CD8-positive, alpha-beta memory T cell (primary cell): ENCODE data around the gene SMIM22. TPM values are rescaled to one million over a fixed set of nuclear protein-coding genes. Genes with fewer than 3 reads are reported as not detected.
A peak's percentile ranks its signal among the peaks of the same experiment; 100 is the strongest.

Experiments
- CTCF ChIA-PET: fragments of 350-600 bp; sonication (Branson Sonifier 250); formaldehyde crosslinking; loops from one replicate; lab custom pipeline; 2021; ENCODE audit warnings: antibody characterized with exemption; lab: Charles Lee
- POLR2A ChIA-PET: fragments of 350-600 bp; sonication (Branson Sonifier 250); formaldehyde crosslinking; loops from one replicate; lab custom pipeline; 2021; ENCODE audit warnings: antibody characterized with exemption; lab: Charles Lee
- DNase-seq, 5 donors: peaks; one replicate each; pipeline versions ENCODE4 v3.0.0 to v3.0.0-alpha.2; 2020 to 2022; ENCODE audit warnings: mixed read lengths in 1 of 5
- H3K27ac ChIP-seq: one replicate; pipeline ENCODE4 v1.7.0; 2013; ENCODE audit warnings: low read depth, mild to moderate bottlenecking, low read length, moderate library complexity
- H3K27me3 ChIP-seq: 2 replicates; pipeline ENCODE4 v1.7.0; 2013; ENCODE audit warnings: low read length, mild to moderate bottlenecking; ENCODE audit not compliant: insufficient read depth, poor library complexity, severe bottlenecking
- H3K36me3 ChIP-seq: 2 replicates; pipeline ENCODE4 v1.7.0; 2013; ENCODE audit warnings: mild to moderate bottlenecking, low read length, moderate library complexity; ENCODE audit not compliant: insufficient read depth
- H3K4me1 ChIP-seq: 2 replicates; pipeline ENCODE4 v1.7.0; 2013; ENCODE audit warnings: mild to moderate bottlenecking, low read length, moderate library complexity; ENCODE audit not compliant: insufficient read depth
- H3K4me3 ChIP-seq: 2 replicates; pipeline ENCODE4 v1.7.0; 2013; ENCODE audit warnings: mild to moderate bottlenecking, low read length
- H3K9me3 ChIP-seq: 2 replicates; pipeline ENCODE4 v1.7.0; 2013; ENCODE audit warnings: mild to moderate bottlenecking, low read length
- H3K27ac Mint-ChIP-seq, 8 donors: one replicate each; pipeline ENCODE4 v1.8.0; 2020 to 2021; ENCODE audit warnings: mixed read lengths in 8 of 8, mild to moderate bottlenecking in 6 of 8, inconsistent platforms in 3 of 8, moderate library complexity in 3 of 8
- H3K27me3 Mint-ChIP-seq, 2 donors: one replicate each; pipeline ENCODE4 v1.8.0; 2020 to 2021; ENCODE audit warnings: mixed read lengths in 2 of 2, mild to moderate bottlenecking in 1 of 2, moderate library complexity in 1 of 2
- H3K36me3 Mint-ChIP-seq, 3 donors: one replicate each; pipeline ENCODE4 v1.8.0; 2020 to 2021; ENCODE audit warnings: mixed read lengths in 3 of 3, inconsistent platforms in 1 of 3, mild to moderate bottlenecking in 1 of 3
- H3K4me1 Mint-ChIP-seq, 3 donors: one replicate each; pipeline ENCODE4 v1.8.0; 2020 to 2021; ENCODE audit warnings: mixed read lengths in 3 of 3, inconsistent platforms in 1 of 3, mild to moderate bottlenecking in 1 of 3
- H3K4me3 Mint-ChIP-seq, 7 donors: one replicate each; pipeline ENCODE4 v1.8.0; 2020 to 2021; ENCODE audit warnings: mixed read lengths in 7 of 7, mild to moderate bottlenecking in 6 of 7, moderate library complexity in 4 of 7, inconsistent platforms in 2 of 7
- H3K9me3 Mint-ChIP-seq, 5 donors: one replicate each; pipeline ENCODE4 v1.8.0; 2020 to 2022; ENCODE audit warnings: mixed read lengths in 5 of 5, mild to moderate bottlenecking in 3 of 5, moderate library complexity in 2 of 5, inconsistent platforms in 1 of 5
- polyA plus RNA-seq: library from polyadenylated mRNA; unstranded; fragments of 300-500 nt; fragmentation: Illumina TruSeq; gene quantifications from one replicate; pipeline ENCODE4 v1.2.3, GENCODE V29; 2021
- total RNA-seq, 2 experiments: library from RNA; stranded (reverse); gene quantifications; one replicate each; pipeline ENCODE4 v1.2.3, GENCODE V29; 2021

Gene SMIM22
- total and polyA plus RNA-seq, 3 experiments from 2014 or later, result not detected

GRCh38 chr16:4772351-4772750 lies 22.8 kb upstream of the SMIM22 start:
- peaks cover 0 to 1% of the 10 kb centered on the region in 2 donors for H3K27me3 Mint-ChIP-seq
- POLR2A ChIA-PET, result no interaction called here
- Histone ChIP-seq H3K36me3 (no peaks in the 10 kb centered on the region), H3K27ac (no peak overlapping the region), H3K4me3 (no peak overlapping the region), H3K27me3 (no peaks in the 10 kb centered on the region), H3K4me1 (peaks cover 9% of the 10 kb centered on the region), H3K9me3 (no peaks in the 10 kb centered on the region)
- no peaks in the 10 kb centered on the region for H3K9me3 Mint-ChIP-seq
- DNase-seq, result no peak
- CTCF ChIA-PET, result interaction anchor here (1.2 kb wide), 1 partner anchor 37 kb away, joined by 4 read pairs; no protein-coding TSS in a partner anchor
- no peak overlapping the region for H3K27ac Mint-ChIP-seq
- H3K4me3 Mint-ChIP-seq, result no peak overlapping the region
- H3K36me3 Mint-ChIP-seq, result peaks cover 0 to 3% (median 0%) of the 10 kb centered on the region in 3 donors
- H3K4me1 Mint-ChIP-seq, result peaks cover 13 to 23% (median 22%) of the 10 kb centered on the region in 3 donors

DNA sequence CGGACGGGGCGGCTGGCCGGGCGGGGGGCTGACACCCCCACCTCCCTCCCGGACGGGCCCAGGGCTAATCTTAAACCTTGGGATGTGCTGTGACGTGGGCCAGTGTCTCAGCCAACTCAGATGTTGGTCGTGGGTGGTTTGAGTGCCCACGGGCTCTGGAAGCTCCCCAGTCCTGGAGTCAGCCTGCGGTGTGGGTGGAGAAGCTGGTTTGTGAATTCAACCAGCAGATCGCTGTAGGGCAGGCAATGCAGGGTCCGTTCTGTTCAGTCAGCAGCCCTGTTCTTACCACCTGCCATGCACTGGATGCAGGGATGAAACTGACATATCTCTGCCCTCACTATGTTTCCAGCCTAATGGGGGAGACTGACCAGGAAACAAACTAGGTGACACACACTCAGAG lies 20.2 kb upstream of the SMIM22 start:
- CTCF ChIA-PET, result no interaction called here
- Histone ChIP-seq H3K4me3 (no peak overlapping the region), H3K36me3 (no peaks in the 10 kb centered on the region), H3K27ac (no peak overlapping the region), H3K9me3 (no peaks in the 10 kb centered on the region), H3K4me1 (no peaks in the 10 kb centered on the region), H3K27me3 (no peaks in the 10 kb centered on the region)
- H3K27me3 Mint-ChIP-seq, result no peaks in the 10 kb centered on the region
- H3K27ac Mint-ChIP-seq, result no peak overlapping the region
- H3K9me3 Mint-ChIP-seq, result no peaks in the 10 kb centered on the region
- no peak overlapping the region for H3K4me3 Mint-ChIP-seq
- H3K4me1 Mint-ChIP-seq, result no peaks in the 10 kb centered on the region
- POLR2A ChIA-PET, result no interaction called here
- no peak for DNase-seq
- no peaks in the 10 kb centered on the region for H3K36me3 Mint-ChIP-seq

GRCh38 chr16:4776141-4776705 lies 18.9 kb upstream of the SMIM22 start:
- POLR2A ChIA-PET, result no interaction called here
- H3K4me3 ChIP-seq, result no peak overlapping the region
- no peak overlapping the region for H3K4me3 Mint-ChIP-seq
- DNase-seq, result no peak
- H3K9me3 Mint-ChIP-seq, result no peaks in the 10 kb centered on the region
- no peak overlapping the region for H3K27ac Mint-ChIP-seq
- no peaks in the 10 kb centered on the region for H3K27me3 Mint-ChIP-seq
- no peaks in the 10 kb centered on the region for H3K4me1 Mint-ChIP-seq
- H3K4me1 ChIP-seq, result no peaks in the 10 kb centered on the region
- no peaks in the 10 kb centered on the region for H3K36me3 Mint-ChIP-seq
- CTCF ChIA-PET, result interaction anchor here (0.7 kb wide), 1 partner anchor 139 kb away, joined by 3 read pairs; no protein-coding TSS in a partner anchor
- H3K27me3 ChIP-seq, result no peaks in the 10 kb centered on the region
- no peak overlapping the region for H3K27ac ChIP-seq
- H3K36me3 ChIP-seq, result no peaks in the 10 kb centered on the region
- H3K9me3 ChIP-seq, result no peaks in the 10 kb centered on the region

DNA sequence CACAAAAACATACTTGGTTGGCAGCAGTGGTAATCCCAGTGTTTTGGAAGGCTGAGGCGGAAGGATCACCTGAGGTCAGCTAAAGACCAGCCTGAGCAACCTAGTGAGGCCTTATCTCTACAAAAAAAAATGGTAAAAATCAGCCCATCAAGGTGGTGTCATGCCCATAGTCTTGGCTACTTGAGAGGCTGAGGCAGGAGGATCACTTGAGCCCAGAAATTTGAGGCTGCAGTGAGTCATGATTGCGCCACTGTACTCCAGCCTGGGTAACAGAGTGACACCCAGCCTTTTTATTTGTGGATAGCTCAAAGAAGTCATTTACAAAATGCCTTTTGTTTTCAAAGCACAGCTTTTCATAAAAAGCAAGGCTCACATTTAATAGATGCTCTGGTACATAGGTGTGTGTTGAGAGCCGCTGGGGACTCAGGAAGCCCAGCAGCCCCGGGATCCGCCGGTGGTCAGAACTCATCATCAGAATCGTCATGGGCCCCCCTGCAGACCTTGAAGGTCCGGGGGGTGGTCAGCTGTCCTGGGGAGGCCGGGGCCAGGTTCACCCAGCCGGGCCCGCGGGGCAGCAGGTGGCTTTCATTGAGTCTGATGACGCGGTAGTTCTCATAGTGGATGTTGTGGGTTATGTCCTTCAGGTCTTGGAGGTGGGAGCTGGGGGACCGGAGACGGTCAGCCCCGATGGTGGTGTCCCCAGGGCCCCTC lies 17.7 kb upstream of the SMIM22 start:
- no peaks in the 10 kb centered on the region for H3K27me3 Mint-ChIP-seq
- Histone ChIP-seq H3K36me3 (no peaks in the 10 kb centered on the region), H3K27ac (no peak overlapping the region), H3K27me3 (no peaks in the 10 kb centered on the region), H3K4me3 (no peak overlapping the region), H3K9me3 (no peaks in the 10 kb centered on the region), H3K4me1 (no peaks in the 10 kb centered on the region)
- no peaks in the 10 kb centered on the region for H3K36me3 Mint-ChIP-seq
- H3K4me3 Mint-ChIP-seq, result no peak overlapping the region
- POLR2A ChIA-PET, result no interaction called here
- CTCF ChIA-PET, result no interaction called here
- DNase-seq, result no peak
- H3K9me3 Mint-ChIP-seq, result no peaks in the 10 kb centered on the region
- no peak overlapping the region for H3K27ac Mint-ChIP-seq
- H3K4me1 Mint-ChIP-seq, result no peaks in the 10 kb centered on the region

GRCh38 chr16:4778050-4778392 lies 17.1 kb upstream of the SMIM22 start:
- no peak overlapping the region for H3K4me3 ChIP-seq
- no peaks in the 10 kb centered on the region for H3K36me3 ChIP-seq
- no peaks in the 10 kb centered on the region for H3K36me3 Mint-ChIP-seq
- H3K4me1 Mint-ChIP-seq, result no peaks in the 10 kb centered on the region
- no peaks in the 10 kb centered on the region for H3K27me3 ChIP-seq
- no peaks in the 10 kb centered on the region for H3K27me3 Mint-ChIP-seq
- H3K9me3 ChIP-seq, result no peaks in the 10 kb centered on the region
- ChIA-PET POLR2A (no interaction called here), CTCF (no interaction called here)
- DNase-seq, result no peak
- H3K27ac Mint-ChIP-seq, result no peak overlapping the region
- no peaks in the 10 kb centered on the region for H3K9me3 Mint-ChIP-seq
- no peaks in the 10 kb centered on the region for H3K4me1 ChIP-seq
- H3K4me3 Mint-ChIP-seq, result no peak overlapping the region
- H3K27ac ChIP-seq, result no peak overlapping the region

- Mint-ChIP-seq H3K27me3 (no peaks in the 10 kb centered on the region), H3K4me1 (no peaks in the 10 kb centered on the region), H3K4me3 (no peak overlapping the region), H3K27ac (no peak overlapping the region), H3K36me3 (no peaks in the 10 kb centered on the region), H3K9me3 (no peaks in the 10 kb centered on the region)
- Histone ChIP-seq H3K4me3 (no peak overlapping the region), H3K36me3 (no peaks in the 10 kb centered on the region), H3K4me1 (no peaks in the 10 kb centered on the region), H3K27ac (no peak overlapping the region), H3K9me3 (no peaks in the 10 kb centered on the region), H3K27me3 (no peaks in the 10 kb centered on the region)
- ChIA-PET POLR2A (no interaction called here), CTCF (no interaction called here)
- DNase-seq, result no peak
Measured at GRCh38 chr16:4780235-4780634, 14.9 kb upstream of the SMIM22 start.

DNA sequence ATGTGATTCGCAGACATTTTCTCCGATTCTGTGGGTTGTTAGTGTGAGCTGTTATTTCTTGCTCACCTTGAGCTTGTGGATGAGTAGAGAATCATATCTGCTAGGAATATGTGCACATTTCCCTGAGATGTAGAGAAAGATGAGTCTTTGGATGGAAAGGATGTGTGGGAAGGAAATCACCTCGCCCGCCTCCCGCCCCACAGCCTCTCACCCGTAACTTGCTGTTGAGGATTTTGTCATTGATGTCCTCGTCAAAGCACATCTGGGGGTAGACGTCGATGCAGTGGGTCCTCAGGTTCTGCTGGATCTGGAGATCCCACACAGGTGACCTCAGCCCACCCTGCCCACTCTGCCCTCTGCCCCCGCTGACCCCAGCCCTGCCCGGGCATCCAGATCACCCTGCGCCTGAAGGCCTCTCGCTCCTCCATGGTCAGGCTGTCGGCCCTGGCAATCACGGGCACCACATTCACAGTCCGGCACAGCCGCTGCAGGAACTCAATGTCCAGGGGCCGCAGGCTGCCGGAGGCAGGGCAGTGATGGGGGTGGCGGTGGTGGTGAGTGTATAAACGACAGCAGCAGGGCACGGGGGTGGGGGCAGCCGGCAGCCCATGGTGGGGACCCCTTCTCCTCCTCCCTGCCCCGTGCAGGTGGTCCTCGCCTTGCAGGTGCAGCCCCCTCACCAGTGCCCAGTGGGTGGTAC lies 11.8 kb upstream of the SMIM22 start:
- H3K4me3 Mint-ChIP-seq, result no peak overlapping the region

DNA sequence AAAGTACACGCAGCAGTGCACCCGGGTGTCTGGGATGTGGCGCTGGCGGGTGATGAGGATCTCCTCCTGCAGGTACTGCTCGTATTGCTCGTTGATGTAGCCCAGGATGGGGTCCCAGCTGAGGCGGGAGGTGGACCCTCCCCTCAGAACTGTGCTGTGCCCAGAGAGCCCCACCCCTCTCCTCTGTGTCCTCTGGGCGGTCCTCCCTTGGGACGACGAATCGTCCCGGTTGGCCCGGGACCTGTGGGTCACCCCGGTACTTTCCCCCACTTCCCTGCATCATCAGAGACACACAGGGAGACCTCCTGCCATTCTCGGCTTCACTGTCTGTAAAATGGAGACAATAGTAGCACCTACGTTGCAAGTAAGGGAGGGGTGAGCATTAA lies 11.2 kb upstream of the SMIM22 start:
- H3K27ac Mint-ChIP-seq, result no peak overlapping the region
- peaks cover 0 to 2% (median 0%) of the 10 kb centered on the region in 3 donors for H3K4me1 Mint-ChIP-seq
- Histone ChIP-seq H3K9me3 (no peaks in the 10 kb centered on the region), H3K36me3 (no peaks in the 10 kb centered on the region), H3K27me3 (no peaks in the 10 kb centered on the region), H3K4me1 (no peaks in the 10 kb centered on the region), H3K4me3 (no peak overlapping the region), H3K27ac (no peak overlapping the region)
- DNase-seq, result no peak
- H3K9me3 Mint-ChIP-seq, result no peaks in the 10 kb centered on the region
- H3K4me3 Mint-ChIP-seq, result no peak overlapping the region
- ChIA-PET POLR2A (no interaction called here), CTCF (no interaction called here)
- H3K36me3 Mint-ChIP-seq, result no peaks in the 10 kb centered on the region
- no peaks in the 10 kb centered on the region for H3K27me3 Mint-ChIP-seq

More for the DNA sequence above, 11.8 kb upstream of the SMIM22 start:
- peak overlapping the region in 1 of 8 donors; percentile 13 for H3K27ac Mint-ChIP-seq
- Histone ChIP-seq H3K36me3 (no peaks in the 10 kb centered on the region), H3K9me3 (no peaks in the 10 kb centered on the region), H3K4me3 (no peak overlapping the region), H3K4me1 (no peaks in the 10 kb centered on the region), H3K27me3 (no peaks in the 10 kb centered on the region), H3K27ac (no peak overlapping the region)
- H3K27me3 Mint-ChIP-seq, result no peaks in the 10 kb centered on the region
- H3K9me3 Mint-ChIP-seq, result no peaks in the 10 kb centered on the region
- ChIA-PET POLR2A (no interaction called here), CTCF (no interaction called here)
- H3K4me1 Mint-ChIP-seq, result no peaks in the 10 kb centered on the region
- no peak for DNase-seq
- H3K36me3 Mint-ChIP-seq, result no peaks in the 10 kb centered on the region
